ENCODE results near the gene SMG6. TPM values are rescaled to one million over a fixed set of nuclear protein-coding genes. Genes with fewer than 3 reads are reported as not detected.

The SMG6 gene
- total and polyA plus RNA-seq, 8 donors, result 17.0 to 102 (median 24.4) TPM

DNA sequence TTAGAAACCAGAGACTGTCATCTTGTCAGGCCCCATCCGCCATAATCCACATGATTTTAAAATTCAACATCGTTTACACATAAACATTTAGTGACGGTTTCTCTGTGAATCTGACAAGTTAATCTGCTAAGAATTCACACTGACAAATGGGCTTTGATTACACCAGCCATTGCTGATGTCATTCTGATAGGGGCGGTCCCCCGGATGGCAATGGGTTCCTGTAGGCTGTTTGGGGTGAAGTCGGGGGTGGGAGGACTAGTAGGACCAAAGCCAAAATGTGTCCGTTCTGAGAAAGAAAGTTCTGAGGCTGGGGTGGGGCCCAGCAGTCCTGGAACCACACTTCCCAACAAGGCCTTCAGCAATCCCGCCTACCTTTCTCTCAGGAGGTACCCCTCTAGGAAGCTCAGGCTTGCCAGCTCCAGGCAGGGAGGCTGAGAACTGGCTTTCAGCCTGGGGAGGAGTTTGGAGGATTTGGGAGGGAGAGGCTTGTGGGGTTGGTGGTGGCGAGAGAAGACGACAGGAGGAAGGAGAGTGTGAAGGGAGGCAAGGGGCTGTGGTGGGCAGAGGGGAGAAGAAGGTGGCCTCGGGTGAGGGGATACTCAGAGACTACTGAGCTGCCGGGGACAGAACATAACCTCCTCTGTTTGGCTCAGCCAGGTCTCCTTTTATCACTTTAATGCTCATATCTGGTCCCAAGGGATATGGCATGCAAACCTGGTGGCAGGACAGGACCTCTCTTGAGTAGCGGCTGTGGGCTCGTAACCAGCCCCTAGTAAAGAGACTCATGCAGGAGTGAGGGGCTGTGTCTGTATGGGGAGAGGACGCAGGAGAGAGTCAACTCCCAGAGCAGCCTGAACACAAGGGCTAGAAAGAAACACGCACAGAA lies 240.1 kb downstream of the SMG6 start:
- H3K4me1 ChIP-seq, result peaks cover 40 to 99% (median 73%) of the 10 kb centered on the region in 4 donors
- H3K27ac ChIP-seq, result peak overlapping the region; percentile 57 to 94 (median 90)
- DNase-seq, result peak in 1 of 2 donors; percentile 74
- no peaks in the 10 kb centered on the region for H3K9me3 ChIP-seq
- intact Hi-C loops (cut with DNase I; ENCODE audit: low total_unique reads), result no loop called here
- TF ChIP-seq POLR2AphosphoS5 (IDR thresholded peaks at IDR 0.05) (peak in 1 of 3 donors; percentile 54), POLR2A (IDR thresholded peaks at IDR 0.05) (no peak)
- peaks cover 10 to 83% (median 78%) of the 10 kb centered on the region in 4 donors for H3K36me3 ChIP-seq
- peaks cover 0 to 22% (median 8%) of the 10 kb centered on the region in 3 donors for H3K27me3 ChIP-seq
- no peak overlapping the region for H3K4me3 ChIP-seq
- 61 to 79% (median 71%) methylated on average over 15 to 16 of the region's 16 CpGs for WGBS, 5 donors

DNA sequence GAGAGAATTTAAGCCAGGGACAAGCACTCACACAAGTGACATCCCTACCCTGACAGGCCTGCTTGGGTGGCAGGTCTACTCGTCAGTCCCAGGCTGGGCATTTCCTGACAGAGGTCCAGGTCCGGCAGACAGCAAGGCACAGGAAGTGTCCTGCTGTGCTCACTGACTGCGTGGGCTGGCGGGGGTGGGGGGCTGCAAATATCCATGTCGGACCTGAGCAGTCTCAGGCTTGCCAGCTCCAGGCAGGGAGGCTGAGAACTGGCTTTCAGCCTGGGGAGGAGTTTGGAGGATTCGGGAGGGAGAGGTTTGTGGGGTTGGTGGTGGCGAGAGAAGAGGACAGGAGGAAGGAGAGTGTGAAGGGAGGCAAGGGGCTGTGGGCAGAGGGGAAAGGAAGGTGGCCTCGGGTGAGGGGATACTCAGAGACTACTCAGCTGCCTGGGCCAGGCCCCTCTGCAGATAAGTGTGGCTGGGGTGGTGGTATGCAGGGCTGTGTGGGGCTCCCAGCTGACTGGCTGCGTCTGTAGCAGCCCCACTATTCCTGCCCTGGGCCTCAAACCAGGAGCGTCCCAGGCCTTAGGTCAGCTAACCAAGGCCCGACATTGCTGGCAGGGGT lies 240.9 kb downstream of the SMG6 start:
- H3K27ac ChIP-seq, result peak overlapping the region; percentile 49 to 94 (median 90)
- peak in 1 of 2 donors; percentile 62 for DNase-seq
- no peak for TF ChIP-seq EP300 (IDR thresholded peaks at IDR 0.05)
- TF ChIP-seq, protein P1, sequence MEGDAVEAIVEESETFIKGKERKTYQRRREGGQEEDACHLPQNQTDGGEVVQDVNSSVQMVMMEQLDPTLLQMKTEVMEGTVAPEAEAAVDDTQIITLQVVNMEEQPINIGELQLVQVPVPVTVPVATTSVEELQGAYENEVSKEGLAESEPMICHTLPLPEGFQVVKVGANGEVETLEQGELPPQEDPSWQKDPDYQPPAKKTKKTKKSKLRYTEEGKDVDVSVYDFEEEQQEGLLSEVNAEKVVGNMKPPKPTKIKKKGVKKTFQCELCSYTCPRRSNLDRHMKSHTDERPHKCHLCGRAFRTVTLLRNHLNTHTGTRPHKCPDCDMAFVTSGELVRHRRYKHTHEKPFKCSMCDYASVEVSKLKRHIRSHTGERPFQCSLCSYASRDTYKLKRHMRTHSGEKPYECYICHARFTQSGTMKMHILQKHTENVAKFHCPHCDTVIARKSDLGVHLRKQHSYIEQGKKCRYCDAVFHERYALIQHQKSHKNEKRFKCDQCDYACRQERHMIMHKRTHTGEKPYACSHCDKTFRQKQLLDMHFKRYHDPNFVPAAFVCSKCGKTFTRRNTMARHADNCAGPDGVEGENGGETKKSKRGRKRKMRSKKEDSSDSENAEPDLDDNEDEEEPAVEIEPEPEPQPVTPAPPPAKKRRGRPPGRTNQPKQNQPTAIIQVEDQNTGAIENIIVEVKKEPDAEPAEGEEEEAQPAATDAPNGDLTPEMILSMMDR (IDR thresholded peaks at IDR 0.05), result no peak
- WGBS, 5 donors, result 49 to 71% (median 67%) methylated on average over 11 of the region's 11 CpGs
- H3K27me3 ChIP-seq, result peaks cover 0 to 31% (median 16%) of the 10 kb centered on the region in 3 donors
- H3K4me1 ChIP-seq, result peaks cover 47 to 99% (median 78%) of the 10 kb centered on the region in 4 donors
- H3K9me3 ChIP-seq, result no peaks in the 10 kb centered on the region
- intact Hi-C loops (cut with DNase I; ENCODE audit: low total_unique reads), result no loop called here
- H3K36me3 ChIP-seq, result peaks cover 10 to 75% (median 70%) of the 10 kb centered on the region in 4 donors
- H3K4me3 ChIP-seq, result no peak overlapping the region

DNA sequence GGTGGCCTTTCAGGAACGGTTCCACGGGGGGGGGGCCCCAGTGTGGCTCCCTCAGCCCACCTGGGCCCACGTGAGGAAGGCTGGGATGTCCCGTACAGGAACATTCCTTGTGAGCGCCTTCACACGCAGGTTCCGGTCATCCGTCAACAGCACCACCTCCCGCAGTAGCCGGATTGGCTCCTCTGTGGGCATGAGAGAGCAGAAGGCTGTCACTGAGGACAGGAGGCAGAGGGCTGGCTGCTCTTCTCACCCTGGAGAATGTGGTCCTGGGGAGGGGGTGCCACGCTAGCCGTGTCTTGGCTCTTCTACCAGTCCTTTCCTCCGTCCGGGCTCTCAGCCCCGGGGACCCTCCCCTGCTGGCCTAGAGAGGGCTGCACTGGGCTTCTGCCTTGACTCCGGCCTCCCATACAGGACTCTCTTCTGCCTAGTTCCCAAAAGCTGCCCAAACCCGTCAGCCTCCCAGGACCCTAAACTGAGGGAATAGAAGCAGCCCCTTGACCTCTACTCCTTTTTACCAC lies 242.1 kb downstream of the SMG6 start:
- 67 to 85% (median 78%) methylated on average over 10 to 17 of the region's 17 CpGs for WGBS, 5 donors
- intact Hi-C loops (cut with DNase I; ENCODE audit: low total_unique reads), result no loop called here
- peak in 1 of 2 donors; percentile 19 for DNase-seq
- Histone ChIP-seq H3K27me3 (peaks cover 0 to 42% (median 27%) of the 10 kb centered on the region in 3 donors), H3K4me1 (peaks cover 58 to 99% (median 78%) of the 10 kb centered on the region in 4 donors), H3K4me3 (no peak overlapping the region), H3K27ac (peak overlapping the region; percentile 40 to 94 (median 90)), H3K36me3 (peaks cover 10 to 64% (median 58%) of the 10 kb centered on the region in 4 donors), H3K9me3 (no peaks in the 10 kb centered on the region)
- TF ChIP-seq POLR2AphosphoS5 (IDR thresholded peaks at IDR 0.05) (peak in 1 of 3 donors; percentile 8), EP300 (IDR thresholded peaks at IDR 0.05) (no peak), POLR2A (IDR thresholded peaks at IDR 0.05) (no peak)
- TF ChIP-seq, protein P1 (IDR thresholded peaks at IDR 0.05), result no peak

DNA sequence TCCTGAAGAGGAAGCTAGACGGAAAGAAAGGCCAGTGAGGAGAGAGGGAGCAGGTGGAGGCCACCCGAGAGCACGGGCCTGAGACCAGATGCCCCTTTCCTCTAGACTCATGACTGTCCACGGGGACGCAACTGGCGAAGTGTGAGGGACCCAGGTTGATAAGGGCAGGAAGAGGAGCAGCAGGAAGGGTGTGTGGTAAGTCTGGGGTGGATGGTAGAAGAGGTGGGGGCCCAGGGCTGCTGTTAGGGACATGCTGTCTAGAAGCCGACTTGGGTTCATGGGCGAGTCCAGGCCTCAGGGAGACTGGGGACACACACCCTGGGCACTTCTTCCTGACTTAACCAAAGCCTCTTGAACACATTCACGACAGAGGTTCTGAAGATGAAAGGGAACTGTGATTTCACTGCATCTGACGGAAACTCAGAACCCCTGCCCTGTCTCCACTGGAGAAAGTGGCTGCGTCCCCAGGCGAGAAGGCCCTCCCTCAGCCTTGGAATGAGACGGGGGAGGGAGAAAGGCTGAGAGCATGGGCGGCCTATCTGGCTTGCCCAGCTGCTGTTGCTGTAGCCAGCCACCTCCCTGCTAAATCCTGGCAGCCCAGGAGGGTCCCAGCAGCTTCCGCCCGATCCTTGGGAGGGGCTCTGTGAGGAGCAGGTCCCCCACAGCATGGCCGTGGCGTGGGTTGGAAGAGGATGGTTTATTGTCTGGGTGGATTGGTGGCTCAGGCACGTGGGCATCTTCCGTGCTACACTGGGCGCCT lies 242.7 kb downstream of the SMG6 start:
- peaks cover 10 to 62% (median 52%) of the 10 kb centered on the region in 4 donors for H3K36me3 ChIP-seq
- peaks cover 0 to 49% (median 33%) of the 10 kb centered on the region in 3 donors for H3K27me3 ChIP-seq
- no peaks in the 10 kb centered on the region for H3K9me3 ChIP-seq
- H3K27ac ChIP-seq, result peak overlapping the region; percentile 40 to 94 (median 90)
- DNase-seq, result peak in 1 of 2 donors; percentile 57
- TF ChIP-seq EP300 (IDR thresholded peaks at IDR 0.05), result no peak
- no peak for TF ChIP-seq POLR2A (IDR thresholded peaks at IDR 0.05)
- no peak for TF ChIP-seq POLR2AphosphoS5 (IDR thresholded peaks at IDR 0.05)
- TF ChIP-seq, protein P1 (IDR thresholded peaks at IDR 0.05), result no peak
- peaks cover 63 to 100% (median 78%) of the 10 kb centered on the region in 4 donors for H3K4me1 ChIP-seq
- no peak overlapping the region for H3K4me3 ChIP-seq
- intact Hi-C loops (cut with DNase I; ENCODE audit: low total_unique reads), result no loop called here
- 61 to 85% (median 81%) methylated on average over 21 of the region's 21 CpGs for WGBS, 5 donors
